LNCAP (cell line): ENCODE measurements around the gene HYCC1.

ENCODE experiments used
- CTCF ChIP-seq: fragments of 450-650 bp; IDR thresholded peaks from 2 replicates; pipeline ENCODE4 v1.5.1; 2017; ENCODE audit warnings: mild to moderate bottlenecking

The HYCC1 gene

GRCh38 chr7:23013715-23014649, at the start of gene HYCC1:
HYCC1 (minus strand) TSS chr7:23014130; CDS start chr7:22991111, 23,019 bp downstream.
- TF ChIP-seq CTCF = peak; percentile 51

GRCh38 chr7:23062452-23062851, 48.5 kb upstream of the HYCC1 start:
- no peak for TF ChIP-seq CTCF

GRCh38 chr7:23061327-23061726, 47.4 kb upstream of the HYCC1 start:
- no peak for TF ChIP-seq CTCF

- TF ChIP-seq CTCF = no peak
Observed at GRCh38 chr7:23058408-23059096, 44.6 kb upstream of the HYCC1 start.

GRCh38 chr7:23055582-23056178, 41.8 kb upstream of the HYCC1 start:
- peak; percentile 94 for TF ChIP-seq CTCF

GRCh38 chr7:23044581-23044980, 30.7 kb upstream of the HYCC1 start:
- no peak for TF ChIP-seq CTCF

- no peak for TF ChIP-seq CTCF
Observed at GRCh38 chr7:23043441-23043840, 29.5 kb upstream of the HYCC1 start.
